Fibroblast of peridontal ligament (primary cell): ENCODE data around the gene STPG2.
"Not testable (repeated sequence)": the region's sequence is repeated elsewhere in the genome, so short reads cannot be mapped to it uniquely, and the experiment has no call there.

Experiments used
- DNase-seq: peaks from one replicate; pipeline ENCODE4 v3.0.0-alpha.2; 2010; ENCODE audit errors: extremely low read depth

The STPG2 gene

GRCh38 chr4:97950836-97951235, 192.4 kb downstream of the STPG2 start:
- DNase-seq: no peak

DNA sequence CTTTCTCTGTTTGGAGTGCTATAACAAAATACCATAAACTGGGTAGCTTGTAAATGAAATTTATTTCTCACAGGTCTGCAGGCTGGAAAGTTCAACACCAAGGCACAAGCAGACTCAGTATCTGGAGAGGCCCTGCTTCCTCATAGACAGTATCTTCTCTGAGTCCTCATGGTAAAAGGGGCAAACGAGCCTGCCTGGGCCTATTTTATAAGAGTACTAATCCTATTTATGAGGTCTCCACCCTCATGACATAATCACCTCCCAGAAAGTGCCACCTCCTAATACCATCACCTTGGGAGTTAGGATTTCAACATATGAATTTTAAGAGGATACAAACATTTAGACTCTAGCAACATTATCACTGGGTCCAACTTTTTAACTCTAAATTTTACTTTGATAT, 200.3 kb downstream of the STPG2 start:
- no peak for DNase-seq

DNA sequence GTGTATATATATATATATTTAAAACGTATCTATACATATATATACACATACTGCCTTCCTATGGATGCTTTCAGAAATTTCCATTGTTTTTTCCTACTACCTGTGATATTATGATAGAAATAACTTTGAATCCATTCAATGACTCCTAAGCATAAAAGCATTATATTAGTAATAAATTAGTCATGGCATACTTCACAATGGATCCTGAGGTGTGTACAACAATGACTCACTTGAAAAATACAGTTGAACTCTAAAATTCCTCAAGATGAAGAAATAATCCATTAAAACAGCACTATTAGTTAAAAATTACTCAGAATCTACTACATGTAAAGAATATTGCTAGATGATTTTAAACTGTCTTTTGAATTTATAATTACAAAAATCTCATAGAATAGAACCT, 201.1 kb downstream of the STPG2 start:
- no peak for DNase-seq

GRCh38 chr4:97938141-97938540, 205.1 kb downstream of the STPG2 start:
- no peak for DNase-seq

DNA sequence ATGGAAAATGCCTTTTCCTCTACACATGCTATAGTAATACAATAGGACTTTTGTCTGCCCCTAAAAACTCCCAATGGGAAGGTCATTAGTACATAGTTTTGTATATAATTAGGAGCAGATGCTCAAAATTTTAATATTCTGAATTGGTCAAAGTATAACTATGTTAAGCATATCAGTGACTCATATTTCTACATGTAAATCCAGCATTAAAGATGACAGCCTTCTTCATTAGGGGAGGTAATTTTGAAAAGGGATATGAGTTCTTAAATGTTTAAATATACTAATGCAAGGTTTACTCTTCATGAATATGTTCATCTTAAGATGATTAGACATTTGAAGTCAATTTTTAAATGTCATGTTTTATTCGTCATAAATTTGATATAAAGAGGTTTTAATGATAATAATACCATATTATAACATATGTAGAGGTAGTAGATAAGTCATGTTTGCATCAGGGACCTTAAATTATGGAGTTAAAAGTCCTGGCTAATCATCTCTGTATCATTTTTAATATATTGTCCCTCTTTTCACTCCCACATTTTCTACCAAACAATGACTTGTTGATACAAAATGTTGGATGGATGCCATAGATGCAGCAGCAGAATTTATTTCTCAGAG, 218.8 kb downstream of the STPG2 start:
- no peak for DNase-seq

GRCh38 chr4:97923096-97923495, 220.2 kb downstream of the STPG2 start:
- DNase-seq: no peak

DNA sequence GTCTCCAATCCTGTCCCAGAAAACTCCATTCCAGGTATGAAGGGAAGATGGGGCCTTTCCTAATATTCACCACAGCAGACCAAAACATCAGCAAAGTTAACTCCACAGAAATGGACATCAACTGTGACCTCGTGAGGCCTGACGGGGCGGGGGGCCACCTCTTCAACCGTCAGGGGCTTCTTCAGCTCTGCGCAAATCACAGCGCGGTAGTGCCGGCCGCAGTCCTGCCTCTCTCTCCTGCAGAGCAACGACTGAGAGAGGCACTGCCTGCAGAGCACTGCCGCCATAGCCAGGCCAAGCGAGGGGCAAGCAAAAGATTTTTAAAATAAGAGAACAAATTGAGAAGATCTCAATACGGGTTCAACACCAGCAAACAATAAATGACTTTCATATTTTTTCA, 226.2 kb downstream of the STPG2 start:
- DNase-seq: no peak

DNA sequence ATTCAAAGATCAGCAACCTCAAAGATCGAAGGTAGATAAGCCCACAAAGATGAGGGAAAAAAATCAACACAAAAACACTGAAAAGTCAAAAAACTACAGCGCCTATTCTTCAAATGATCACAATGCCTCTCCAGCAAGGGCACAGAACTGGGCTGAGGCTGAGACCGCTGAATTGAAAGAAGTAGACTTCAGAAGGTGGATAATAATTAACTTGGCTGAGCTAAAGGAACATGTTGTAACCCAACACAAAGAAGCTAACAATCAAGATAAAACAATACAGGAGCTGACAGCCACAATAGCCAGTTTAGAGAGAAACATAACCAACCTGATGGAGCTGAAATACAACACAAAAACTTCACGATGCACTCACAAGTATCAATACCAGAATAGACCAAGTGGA, 231.1 kb downstream of the STPG2 start:
- no peak for DNase-seq

- no peak for DNase-seq
These were observed 231.9 kb downstream of the STPG2 start for GRCh38 chr4:97911236-97911906.

DNA sequence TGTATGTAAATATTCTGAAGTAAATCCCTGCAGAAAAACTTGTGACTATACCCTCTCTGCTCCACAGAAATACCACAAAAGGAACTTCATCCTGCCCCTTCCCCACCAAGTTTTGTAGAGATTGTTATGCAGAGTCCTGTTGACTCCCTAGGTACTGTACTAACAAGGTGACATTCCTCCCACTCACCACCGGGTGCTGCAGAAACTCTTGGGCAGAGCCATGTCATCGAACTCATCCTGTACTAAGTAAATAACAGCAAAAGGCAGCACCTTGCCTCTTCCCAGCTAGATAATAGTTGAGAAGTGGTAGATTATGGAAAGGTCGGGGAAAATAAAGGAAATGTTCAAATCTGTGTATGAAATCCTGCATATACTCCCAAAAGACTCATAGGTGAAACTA, 233.3 kb downstream of the STPG2 start:
- DNase-seq: no peak

GRCh38 chr4:97903436-97904189, 239.7 kb downstream of the STPG2 start:
- DNase-seq: not testable (repeated sequence)

DNA sequence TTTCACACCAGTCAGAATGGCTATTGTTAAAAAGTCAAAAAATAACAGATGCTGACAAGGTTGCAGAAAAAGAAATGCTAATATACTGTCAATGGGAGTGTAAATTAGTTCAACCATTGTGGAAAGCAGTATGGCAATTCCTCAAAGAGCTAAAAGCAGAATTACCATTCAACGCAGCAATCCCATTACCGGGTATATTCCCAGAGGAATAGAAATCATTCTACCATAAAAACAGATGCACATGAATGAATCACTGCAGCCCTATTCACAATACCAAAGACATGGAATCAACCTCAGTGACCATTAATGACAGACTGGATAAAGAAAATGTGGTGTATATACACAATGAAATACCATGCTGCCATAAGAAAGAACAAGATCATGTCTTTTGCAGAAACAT, 243.0 kb downstream of the STPG2 start:
- no peak for DNase-seq

- no peak for DNase-seq
These were observed 250.5 kb downstream of the STPG2 start for GRCh38 chr4:97892592-97893266.

- no peak for DNase-seq
These were observed 263.3 kb downstream of the STPG2 start for GRCh38 chr4:97879942-97880341.

GRCh38 chr4:97868097-97868496, 275.2 kb downstream of the STPG2 start:
- no peak for DNase-seq

GRCh38 chr4:97867557-97868091, 275.7 kb downstream of the STPG2 start:
- no peak for DNase-seq

- DNase-seq: no peak
These were observed 276.3 kb downstream of the STPG2 start for GRCh38 chr4:97866821-97867556.

GRCh38 chr4:97851115-97851514, 292.2 kb downstream of the STPG2 start:
- DNase-seq: no peak

- DNase-seq: no peak
These were observed 297.5 kb downstream of the STPG2 start for GRCh38 chr4:97845758-97846157.

DNA sequence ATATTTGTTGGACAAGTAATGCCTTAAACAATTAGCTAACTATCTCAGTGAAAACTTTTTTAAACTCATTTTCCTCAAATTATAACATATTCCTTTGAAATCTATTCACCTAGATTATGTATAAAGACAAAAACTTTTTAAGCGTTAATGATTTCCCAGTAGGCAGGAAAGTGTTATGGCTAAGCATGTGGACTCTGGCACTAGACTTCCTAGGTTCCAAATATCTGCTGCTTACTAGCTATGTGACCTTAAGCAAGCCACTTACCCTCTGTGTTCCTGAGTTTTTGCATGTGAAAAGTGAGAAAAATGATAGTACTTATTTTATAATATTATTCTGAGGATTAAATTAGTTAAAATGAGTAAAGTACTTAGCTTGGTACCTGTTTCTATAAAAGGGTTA, 301.8 kb downstream of the STPG2 start:
- DNase-seq: no peak

- no peak for DNase-seq
These were observed 306.6 kb downstream of the STPG2 start for GRCh38 chr4:97836662-97837061.

GRCh38 chr4:97828646-97829045, 314.6 kb downstream of the STPG2 start:
- no peak for DNase-seq
